Measurements from ENCODE around the gene FREM1. TPM values are rescaled to one million over a fixed set of nuclear protein-coding genes. Genes with fewer than 3 reads are reported as not detected.

Gene FREM1
- total and polyA plus RNA-seq, 8 donors, result 4.6 to 19.8 (median 8.2) TPM

- FAIRE-seq, result no peak
- DNase-seq, result no peak
- H3K36me3 ChIP-seq, result peaks cover 0 to 4% (median 0%) of the 10 kb centered on the region in 3 donors
- 59 to 63% methylated on average over 3 of the region's 3 CpGs for WGBS, 2 donors
- no peak for TF ChIP-seq CTCF (IDR thresholded peaks at IDR 0.05)
- H3K27ac ChIP-seq, result no peak overlapping the region
- H3K4me1 ChIP-seq, result no peaks in the 10 kb centered on the region
- ATAC-seq, result peak in 1 of 4 donors; percentile 13
- H3K9me3 ChIP-seq, result no peaks in the 10 kb centered on the region
- no peak overlapping the region for H3K4me3 ChIP-seq
- H3K27me3 ChIP-seq, result no peaks in the 10 kb centered on the region
- intact Hi-C loops (cut with DNase I), result no loop called here
Observed at GRCh38 chr9:14769230-14769571, 141.0 kb downstream of the FREM1 start.

DNA sequence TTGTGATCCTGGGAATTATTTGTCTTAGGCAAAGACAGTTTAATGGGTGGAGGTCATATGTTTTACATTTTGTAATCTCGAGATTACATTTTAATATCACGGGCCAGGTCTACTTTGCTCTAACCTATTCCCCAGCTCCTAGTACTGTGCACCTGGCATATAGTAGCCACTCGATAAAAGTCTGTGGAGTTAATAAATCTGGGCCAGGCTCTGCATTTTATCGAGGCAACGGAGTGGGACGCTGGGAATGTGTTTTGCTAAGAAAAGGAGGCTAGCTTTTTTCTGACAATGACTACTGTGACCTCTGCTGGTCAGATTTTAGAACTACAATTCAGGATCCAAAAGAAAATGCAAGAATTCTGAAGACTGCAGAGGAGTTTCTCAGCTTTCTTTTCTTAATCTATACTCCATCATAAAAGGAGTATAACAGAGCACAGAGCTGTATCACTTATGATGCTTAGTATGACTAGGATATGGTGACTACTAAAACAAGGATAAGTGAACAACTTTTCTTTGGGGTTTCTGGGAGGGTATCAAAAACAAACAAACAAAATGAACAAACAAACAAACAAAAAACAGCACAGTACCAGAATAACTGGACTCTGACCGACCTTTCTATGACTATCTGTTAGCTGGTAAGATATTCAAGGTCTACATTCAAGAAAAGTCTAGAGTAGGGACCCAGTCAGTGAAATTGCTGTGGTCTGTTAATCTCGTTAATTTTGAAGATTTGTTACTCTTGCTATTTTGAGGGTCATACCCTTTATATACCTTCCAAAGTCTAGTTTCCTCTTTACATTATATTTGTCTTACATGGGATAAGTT, 141.6 kb downstream of the FREM1 start:
- WGBS, 2 donors, result 35 to 36% methylated on average over 8 of the region's 8 CpGs
- intact Hi-C loops (cut with DNase I), result no loop called here
- peak; percentile 23 to 70 (median 48) for TF ChIP-seq CTCF (IDR thresholded peaks at IDR 0.05)

GRCh38 chr9:14766299-14766698, 143.9 kb downstream of the FREM1 start:
- ATAC-seq, result no peak
- Histone ChIP-seq H3K36me3 (peaks cover 0 to 4% (median 0%) of the 10 kb centered on the region in 3 donors), H3K9me3 (no peaks in the 10 kb centered on the region), H3K27me3 (no peaks in the 10 kb centered on the region), H3K4me3 (no peak overlapping the region), H3K4me1 (no peaks in the 10 kb centered on the region), H3K27ac (no peak overlapping the region)
- 92 to 95% methylated on average over 6 of the region's 6 CpGs for WGBS, 2 donors
- no peak for TF ChIP-seq CTCF (IDR thresholded peaks at IDR 0.05)
- DNase-seq, result no peak
- intact Hi-C loops (cut with DNase I), result no loop called here
- no peak for FAIRE-seq

More for the DNA sequence above, 141.6 kb downstream of the FREM1 start:
- H3K27me3 ChIP-seq, result no peaks in the 10 kb centered on the region
- no peak overlapping the region for H3K4me3 ChIP-seq
- H3K27ac ChIP-seq, result no peak overlapping the region
- no peaks in the 10 kb centered on the region for H3K9me3 ChIP-seq
- FAIRE-seq, result no peak
- DNase-seq, result peak in 1 of 6 donors; percentile 25
- peaks cover 0 to 4% (median 0%) of the 10 kb centered on the region in 3 donors for H3K36me3 ChIP-seq
- H3K4me1 ChIP-seq, result no peaks in the 10 kb centered on the region
- ATAC-seq, result peak in 3 of 4 donors; percentile 75 to 85 (median 81)

GRCh38 chr9:14761584-14761983, 148.6 kb downstream of the FREM1 start:
- Histone ChIP-seq H3K27ac (no peak overlapping the region), H3K9me3 (no peaks in the 10 kb centered on the region), H3K27me3 (no peaks in the 10 kb centered on the region), H3K4me3 (no peak overlapping the region), H3K36me3 (no peaks in the 10 kb centered on the region), H3K4me1 (no peaks in the 10 kb centered on the region)
- intact Hi-C loops (cut with DNase I), result no loop called here
- no peak for TF ChIP-seq CTCF (IDR thresholded peaks at IDR 0.05)
- WGBS, 2 donors, result 78 to 82% methylated on average over 2 of the region's 2 CpGs
- DNase-seq (no peak), ATAC-seq (no peak), FAIRE-seq (no peak)

DNA sequence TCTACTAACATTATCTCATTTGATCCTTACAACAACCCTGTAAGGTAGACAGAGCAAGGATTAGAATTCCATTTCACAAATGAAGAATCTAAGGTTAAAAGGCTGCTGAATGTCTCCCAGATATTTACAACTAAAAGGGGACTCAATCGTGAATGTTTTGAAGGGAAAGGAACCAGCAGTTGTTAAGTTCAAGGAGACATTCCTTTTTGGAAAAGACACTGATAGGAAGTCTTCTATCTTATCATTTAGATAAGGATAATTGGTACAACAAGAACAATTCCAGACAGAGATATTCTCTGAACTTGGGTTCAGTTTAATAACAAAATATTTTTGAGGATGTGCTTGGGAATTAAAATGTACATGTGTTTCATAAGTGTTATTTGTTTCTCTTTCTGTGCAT, 150.2 kb downstream of the FREM1 start:
- no peaks in the 10 kb centered on the region for H3K4me1 ChIP-seq
- TF ChIP-seq CTCF (IDR thresholded peaks at IDR 0.05), result no peak
- H3K4me3 ChIP-seq, result no peak overlapping the region
- no peak for FAIRE-seq
- intact Hi-C loops (cut with DNase I), result no loop called here
- H3K27ac ChIP-seq, result no peak overlapping the region
- 0% methylated on average over 1 of the region's 1 CpG for WGBS, 2 donors
- ATAC-seq, result no peak
- peaks cover 0 to 5% (median 0%) of the 10 kb centered on the region in 3 donors for H3K36me3 ChIP-seq
- no peaks in the 10 kb centered on the region for H3K27me3 ChIP-seq
- DNase-seq, result no peak
- no peaks in the 10 kb centered on the region for H3K9me3 ChIP-seq
